ENCODE measurements around the gene ELFN2.

Gene ELFN2

GRCh38 chr22:37426706-37427134, 559 bp downstream of the ELFN2 start:
- DNase-seq = no peak

- no peak for DNase-seq
Observed at GRCh38 chr22:37425800-37426705, 1.2 kb downstream of the ELFN2 start.

GRCh38 chr22:37425369-37425768, 1.9 kb downstream of the ELFN2 start:
- DNase-seq = no peak

- no peak for DNase-seq
Observed at GRCh38 chr22:37423283-37423682, 4.0 kb downstream of the ELFN2 start.

GRCh38 chr22:37421468-37421877, 5.8 kb downstream of the ELFN2 start:
- no peak for DNase-seq

- DNase-seq = no peak
Observed at GRCh38 chr22:37420686-37421467, 6.4 kb downstream of the ELFN2 start.

GRCh38 chr22:37419969-37420685, 7.2 kb downstream of the ELFN2 start:
- no peak for DNase-seq

- DNase-seq = no peak
Observed at GRCh38 chr22:37419370-37419968, 7.8 kb downstream of the ELFN2 start.

GRCh38 chr22:37418627-37419369, 8.5 kb downstream of the ELFN2 start:
- DNase-seq = no peak

GRCh38 chr22:37417677-37418348, 9.5 kb downstream of the ELFN2 start:
- DNase-seq = no peak

- no peak for DNase-seq
Observed at GRCh38 chr22:37417264-37417663, 10.0 kb downstream of the ELFN2 start.

- no peak for DNase-seq
Observed at GRCh38 chr22:37416827-37417226, 10.5 kb downstream of the ELFN2 start.

- no peak for DNase-seq
Observed at GRCh38 chr22:37416389-37416788, 10.9 kb downstream of the ELFN2 start.

GRCh38 chr22:37415210-37415609, 12.1 kb downstream of the ELFN2 start:
- DNase-seq = no peak

GRCh38 chr22:37414288-37414687, 13.0 kb downstream of the ELFN2 start:
- DNase-seq = no peak

- DNase-seq = no peak
Observed at GRCh38 chr22:37413546-37413945, 13.7 kb downstream of the ELFN2 start.

- DNase-seq = no peak
Observed at GRCh38 chr22:37412495-37413250, 14.6 kb downstream of the ELFN2 start.

- no peak for DNase-seq
Observed at GRCh38 chr22:37411655-37412054, 15.6 kb downstream of the ELFN2 start.

GRCh38 chr22:37410174-37411055, 16.9 kb downstream of the ELFN2 start:
- DNase-seq = no peak

Data from DMS 273 treated with DMSO at 0.1 percent for 48 hours (cell line).